CD4-positive, alpha-beta T cell treated with Interleukin-15 for 4 hours (primary cell): Measurements from ENCODE around the gene ZNF30.
A peak's percentile ranks its signal among the peaks of the same experiment; 100 is the strongest.
"Not testable (repeated sequence)": the region's sequence is repeated elsewhere in the genome, so short reads cannot be mapped to it uniquely, and the experiment has no call there.

Experiments used
- DNase-seq: peaks from one replicate; pipeline ENCODE4 v3.0.0-alpha.2; 2020; ENCODE audit warnings: low spot score

The ZNF30 gene

DNA sequence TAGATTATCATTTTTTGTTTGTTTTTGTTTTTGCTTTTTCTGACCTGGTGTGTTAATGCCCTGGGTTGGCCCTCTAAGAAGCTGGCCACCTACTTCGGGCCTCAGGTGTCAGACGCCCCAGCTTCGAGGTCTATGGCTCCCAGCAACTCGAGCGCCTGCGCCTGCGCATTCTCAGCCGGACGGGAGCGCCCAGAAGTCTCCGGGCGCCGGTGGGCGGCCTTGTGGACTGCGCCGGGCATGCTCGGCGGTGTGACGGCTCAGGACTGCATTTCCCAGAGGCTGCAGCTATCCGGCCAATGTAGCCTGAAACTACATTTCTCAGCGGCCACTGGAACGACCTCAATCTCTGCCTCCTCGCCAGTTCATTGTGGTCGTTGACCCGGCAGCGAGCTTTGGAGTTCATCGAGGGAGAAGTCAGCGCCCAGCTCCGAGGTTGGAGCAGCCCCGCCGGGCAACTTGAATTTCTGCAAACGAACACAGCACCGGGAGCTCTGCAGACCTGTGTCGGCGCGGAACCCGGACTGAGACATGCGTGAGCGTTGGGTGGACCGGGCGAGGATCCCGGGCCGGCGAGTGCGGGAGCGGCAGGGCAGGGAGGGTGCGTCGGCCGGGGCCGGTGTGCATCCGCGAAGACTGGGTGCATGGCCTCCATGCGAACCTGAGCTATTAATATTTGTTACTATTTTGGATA, at the start of gene ZNF30:
ZNF30 (plus strand) TSS at position 219 of the 691 bp plus-strand sequence. CDS start 3,045 bp downstream, outside the sequence.
- DNase-seq: peak; percentile 84

DNA sequence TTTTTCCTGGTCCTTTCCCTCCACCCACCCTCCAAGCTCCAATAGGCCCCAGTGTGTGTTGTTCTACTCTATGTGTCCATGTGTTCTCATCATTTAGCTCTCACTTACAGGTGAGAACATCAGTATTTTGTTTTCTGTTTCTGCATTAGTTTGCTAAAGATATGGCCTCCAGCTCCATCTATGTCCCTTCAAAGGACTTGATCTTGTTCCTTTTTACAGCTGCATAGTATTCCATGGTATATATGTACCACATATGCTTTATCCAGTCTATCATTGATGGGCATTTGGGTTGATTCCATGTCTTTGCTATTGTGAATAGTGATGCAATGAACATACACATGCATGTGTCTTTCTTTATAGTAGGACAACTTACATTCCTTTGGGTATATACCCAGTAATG, 47.1 kb upstream of the ZNF30 start:
- no peak for DNase-seq

DNA sequence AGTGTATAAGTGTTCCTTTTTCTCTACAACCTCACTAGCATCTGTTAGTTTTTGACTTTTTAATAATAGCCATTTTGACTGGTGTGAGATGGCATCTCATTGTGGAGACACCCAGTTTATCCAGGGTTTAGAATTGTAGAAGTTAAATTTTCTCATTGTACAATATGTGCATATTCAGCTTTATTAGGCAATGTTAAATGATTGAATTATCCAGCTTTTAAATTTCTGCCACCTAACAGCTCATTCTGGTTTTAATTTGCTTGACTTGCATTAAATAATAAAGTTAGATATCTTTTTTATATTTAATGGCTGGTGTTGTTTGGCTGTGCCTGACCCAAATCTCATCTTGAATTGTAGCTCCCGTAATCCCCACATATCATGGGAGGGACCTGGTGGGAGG, 46.7 kb upstream of the ZNF30 start:
- DNase-seq: no peak

DNA sequence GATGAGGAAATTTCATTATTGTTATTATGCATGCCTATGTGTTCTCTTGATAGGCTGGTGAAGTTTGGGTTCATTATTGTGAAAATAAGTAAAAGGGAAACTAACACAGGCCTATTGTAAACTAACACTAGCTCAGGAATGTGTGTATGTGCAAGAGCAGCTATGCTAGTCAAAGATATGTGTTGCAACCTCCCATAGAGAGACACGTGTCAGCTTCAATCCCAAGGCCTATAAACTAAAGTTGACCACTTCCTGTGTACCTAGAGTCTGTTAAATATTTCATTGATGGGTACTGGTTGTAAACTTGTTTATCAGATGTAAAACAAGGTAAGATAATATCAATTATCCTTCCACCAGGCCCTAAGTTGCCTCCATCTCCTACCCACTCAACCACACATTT, 44.7 kb upstream of the ZNF30 start:
- DNase-seq: no peak

DNA sequence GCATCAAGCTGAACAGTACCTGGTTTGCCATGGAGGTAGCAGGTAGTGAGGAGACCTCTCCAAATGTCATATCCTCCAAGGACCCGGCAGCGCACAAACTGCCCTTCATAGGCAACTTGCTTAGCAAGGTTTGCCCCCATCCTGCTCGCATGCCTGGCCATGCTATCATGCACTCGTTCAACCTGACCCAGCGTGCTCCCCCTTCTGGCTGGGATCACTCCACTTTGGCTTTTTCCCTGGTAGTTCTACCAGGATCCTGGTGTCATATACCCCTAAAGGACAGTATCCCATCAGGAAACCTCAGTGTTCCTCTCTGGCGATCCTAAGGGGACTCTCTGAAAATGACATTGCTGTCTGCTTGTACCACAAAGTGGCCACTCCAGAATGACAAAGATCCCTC, 38.6 kb upstream of the ZNF30 start:
- no peak for DNase-seq

DNA sequence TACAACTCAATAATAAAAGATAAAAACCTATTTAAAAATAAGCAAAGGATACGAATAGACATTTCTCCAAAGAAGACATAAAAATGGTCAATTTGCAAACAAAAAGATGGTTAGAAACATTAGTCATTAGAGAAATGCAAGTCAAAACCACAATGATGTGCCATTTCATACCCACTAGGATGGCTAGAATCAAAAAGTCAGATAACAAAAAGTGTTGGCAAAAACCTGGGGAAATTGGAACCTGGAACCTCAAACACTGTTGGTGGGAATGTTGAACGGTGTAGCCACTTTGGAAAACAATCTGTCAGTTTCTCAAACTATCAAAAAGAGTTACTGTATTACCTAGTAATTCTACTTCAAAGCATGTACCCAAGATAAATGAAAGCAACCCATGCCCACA, 26.5 kb upstream of the ZNF30 start:
- no peak for DNase-seq

DNA sequence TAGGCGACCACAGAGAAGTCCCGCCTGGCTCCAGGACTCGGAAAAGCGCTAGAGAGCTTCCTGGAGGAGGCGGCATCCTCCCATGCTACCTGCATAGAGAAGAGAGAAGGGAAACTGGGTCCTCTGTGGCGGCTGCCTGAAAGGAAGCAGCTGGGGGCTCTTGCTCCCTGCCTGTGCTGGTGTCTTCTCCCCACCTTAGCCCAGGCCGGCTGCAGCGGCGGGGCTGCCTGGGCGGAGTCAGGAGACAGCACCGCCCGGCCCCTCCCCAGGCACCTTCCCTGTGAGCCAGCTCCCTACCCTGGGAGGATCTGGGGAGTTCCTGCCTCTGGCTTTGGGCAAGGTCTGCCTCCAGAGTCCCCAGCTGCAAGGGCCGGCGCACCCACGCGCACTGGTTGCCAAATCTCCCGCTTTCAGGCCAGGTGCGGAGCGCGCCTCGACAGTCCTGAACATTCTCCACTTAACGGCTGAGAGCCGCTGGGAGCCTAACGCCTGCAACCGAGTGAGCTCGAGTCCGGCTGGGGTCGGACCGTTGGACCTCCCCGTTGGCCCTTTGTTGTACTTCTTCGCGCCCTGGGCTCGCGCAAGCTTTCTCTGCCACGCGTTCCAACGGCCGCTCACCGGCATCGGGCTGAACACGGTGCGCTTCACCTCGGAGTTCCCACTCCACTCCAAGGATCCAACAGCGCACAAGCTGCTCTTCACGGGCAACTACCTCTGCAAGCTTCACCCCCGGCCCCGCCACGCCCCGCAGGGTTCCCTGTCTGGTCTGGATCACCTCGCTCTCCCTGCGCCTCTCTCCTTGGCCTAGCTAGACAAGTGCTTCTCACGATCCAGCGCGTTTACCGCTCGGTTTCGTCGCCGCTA, 21.8 kb upstream of the ZNF30 start:
- DNase-seq: no peak

DNA sequence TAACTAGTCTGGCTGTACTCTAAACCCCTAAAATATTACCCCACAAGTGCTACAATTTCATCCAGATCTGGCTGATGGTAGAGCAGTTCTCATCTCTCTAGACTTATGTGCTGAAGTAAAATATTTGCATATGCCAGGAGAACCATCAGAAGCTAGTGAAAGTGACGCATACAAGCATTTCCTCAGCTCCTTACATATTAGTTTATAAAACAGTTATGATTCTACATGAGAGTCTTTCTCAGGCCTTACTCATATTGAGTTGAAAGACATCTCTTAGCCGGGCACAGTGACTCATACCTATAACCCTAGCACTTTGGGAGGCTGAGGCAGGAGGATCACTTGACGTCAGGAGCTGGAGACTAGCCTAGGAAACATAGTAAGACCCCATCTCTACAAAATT, 15.9 kb upstream of the ZNF30 start:
- no peak for DNase-seq

DNA sequence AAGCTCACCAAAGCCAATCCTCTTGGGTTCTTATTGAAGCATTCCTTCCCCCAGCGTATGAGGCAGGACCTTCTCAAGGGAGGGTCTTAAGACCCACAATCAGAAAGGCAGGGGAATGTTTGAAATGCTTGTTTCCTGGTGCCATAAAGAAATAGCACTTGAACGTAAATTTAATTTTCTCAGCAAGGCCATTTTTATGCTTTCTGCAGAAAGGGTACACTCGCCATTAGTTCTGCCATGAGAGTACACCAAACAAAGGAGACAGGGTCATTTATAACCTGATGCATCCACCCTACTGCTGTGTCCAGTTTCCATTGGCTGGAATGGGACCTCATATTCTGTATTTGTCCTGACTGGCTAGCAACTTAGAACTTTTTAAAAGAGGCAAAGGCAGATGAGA, 9.6 kb upstream of the ZNF30 start:
- DNase-seq: not testable (repeated sequence)

DNA sequence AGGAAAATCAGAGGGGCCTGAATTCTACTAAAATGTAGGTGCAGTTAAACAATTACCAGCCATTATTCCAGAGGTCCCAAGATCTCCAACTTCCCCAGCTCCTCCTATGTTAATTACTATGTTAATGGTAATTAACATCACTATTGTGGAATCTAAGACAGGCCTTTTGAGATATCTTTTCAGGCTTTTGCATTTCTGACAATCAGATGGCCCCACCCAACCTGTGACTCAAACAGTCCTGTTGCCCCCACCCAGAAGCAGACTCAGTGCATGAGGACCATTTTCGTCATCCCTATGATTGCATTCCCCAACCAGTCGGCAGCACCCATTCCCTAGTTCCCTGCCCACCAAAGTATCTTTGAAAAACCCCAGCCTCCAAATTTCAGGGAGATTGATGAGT, 8.5 kb upstream of the ZNF30 start:
- DNase-seq: no peak

DNA sequence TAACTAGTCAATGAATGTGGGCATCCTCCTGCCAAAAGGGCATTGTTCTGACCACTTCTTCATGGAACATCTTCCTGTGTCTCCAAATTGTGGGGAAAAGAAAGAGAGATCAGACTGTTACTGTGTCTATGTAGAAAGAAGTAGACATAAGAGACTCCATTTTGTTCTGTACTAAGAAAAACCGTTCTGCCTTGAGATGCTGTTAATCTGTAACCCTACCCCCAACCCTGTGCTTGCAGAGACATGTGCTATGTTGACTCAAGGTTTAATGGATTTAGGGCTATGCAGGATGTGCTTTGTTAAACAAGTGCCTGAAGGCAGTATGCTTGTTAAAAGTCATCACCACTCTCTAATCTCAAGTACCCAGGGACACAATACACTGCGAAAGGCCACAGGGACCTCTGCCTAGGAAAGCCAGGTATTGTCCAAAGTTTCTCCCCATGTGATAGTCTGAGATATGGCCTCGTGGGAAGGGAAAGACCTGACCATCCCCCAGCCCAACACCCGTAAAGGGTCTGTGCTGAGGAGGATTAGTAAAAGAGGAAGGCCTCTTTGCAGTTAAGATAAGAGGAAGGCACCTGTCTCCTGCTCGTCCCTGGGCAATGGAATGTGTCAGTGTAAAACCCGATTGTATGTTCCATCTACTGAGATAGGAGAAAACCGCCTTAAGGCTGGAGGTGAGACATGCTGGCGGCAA, 6.5 kb upstream of the ZNF30 start:
- DNase-seq: not testable (repeated sequence)

DNA sequence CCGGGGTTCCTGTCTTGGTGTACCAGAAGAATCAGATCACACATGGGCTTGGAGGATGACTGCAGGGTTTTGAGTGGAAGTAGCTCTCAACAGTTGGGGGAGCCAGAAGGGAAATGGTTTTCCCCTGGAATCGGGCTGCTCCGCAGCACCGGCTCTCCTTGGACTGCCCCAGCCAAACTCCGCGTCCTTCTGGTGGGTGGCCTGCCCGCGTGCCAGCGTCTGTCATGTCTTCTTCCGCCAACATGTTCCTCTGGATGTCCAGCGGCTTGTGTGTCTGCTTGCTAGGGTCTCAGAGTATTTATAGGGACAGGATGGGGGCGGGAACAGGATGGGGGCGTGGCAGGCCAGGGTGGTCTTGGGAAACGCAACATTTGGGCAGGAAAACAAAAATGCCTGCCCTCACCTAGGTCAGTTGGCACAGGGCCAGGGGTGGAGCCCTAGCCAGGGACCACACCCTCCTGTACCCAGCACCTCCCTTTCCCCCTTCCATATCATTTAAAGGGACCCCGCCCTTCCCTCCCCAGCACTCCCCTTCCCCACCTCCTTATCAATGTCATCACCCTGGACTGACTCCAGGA, 1.3 kb upstream of the ZNF30 start:
- no peak for DNase-seq

DNA sequence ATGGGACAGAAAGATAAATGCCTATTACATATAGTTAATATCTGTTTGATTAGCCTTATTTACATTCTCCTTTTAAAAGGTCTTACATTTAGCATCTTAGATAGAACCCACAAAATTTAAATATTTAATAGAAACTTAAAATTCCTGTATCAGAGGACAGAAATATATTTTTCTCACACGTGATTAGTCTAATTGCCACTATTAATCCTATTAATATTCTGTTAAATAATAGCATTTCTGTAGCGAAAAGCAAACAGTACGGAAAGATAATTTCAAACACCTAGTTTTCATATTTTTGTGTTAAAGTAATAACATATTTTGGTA, 380 bp upstream of the ZNF30 start:
- no peak for DNase-seq

DNA sequence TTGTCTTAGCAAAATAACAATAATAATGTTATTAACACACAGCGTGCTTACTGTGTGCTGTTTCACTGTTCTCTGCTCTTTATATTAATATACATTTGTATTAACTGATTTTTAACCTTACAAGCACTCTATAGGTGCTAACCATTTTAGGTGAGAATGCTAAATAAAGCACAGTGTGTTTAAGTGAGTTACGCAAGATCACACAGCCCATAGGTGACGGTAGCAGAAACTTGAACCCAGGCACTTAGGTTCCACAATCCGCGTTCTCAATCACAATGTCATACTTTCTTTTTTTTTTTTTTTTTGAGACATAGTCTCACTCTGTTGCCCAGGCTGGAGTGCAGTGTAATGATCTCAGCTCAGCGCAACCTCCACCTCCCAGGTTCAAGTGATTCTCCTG, 5.8 kb downstream of the ZNF30 start:
- DNase-seq: no peak

DNA sequence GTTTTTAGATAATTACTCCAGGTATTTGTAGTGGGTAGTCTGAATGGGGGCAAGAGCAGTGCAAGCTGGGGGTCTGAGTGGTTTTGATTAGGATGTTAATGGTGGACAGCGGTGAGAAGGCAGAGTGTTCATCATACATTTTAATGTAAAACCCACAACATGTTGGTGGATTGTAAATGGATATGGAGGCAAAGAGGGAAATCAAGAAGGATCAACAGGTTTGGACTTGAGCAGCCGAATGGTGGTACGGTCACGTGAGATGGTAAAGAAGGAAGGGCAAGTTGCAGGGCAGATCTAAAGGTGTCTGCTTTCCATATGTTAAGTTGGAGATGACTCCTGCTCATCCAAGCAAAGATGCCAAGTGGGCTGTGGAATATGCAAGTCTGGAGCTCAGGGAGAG, 9.5 kb downstream of the ZNF30 start:
- DNase-seq: no peak

DNA sequence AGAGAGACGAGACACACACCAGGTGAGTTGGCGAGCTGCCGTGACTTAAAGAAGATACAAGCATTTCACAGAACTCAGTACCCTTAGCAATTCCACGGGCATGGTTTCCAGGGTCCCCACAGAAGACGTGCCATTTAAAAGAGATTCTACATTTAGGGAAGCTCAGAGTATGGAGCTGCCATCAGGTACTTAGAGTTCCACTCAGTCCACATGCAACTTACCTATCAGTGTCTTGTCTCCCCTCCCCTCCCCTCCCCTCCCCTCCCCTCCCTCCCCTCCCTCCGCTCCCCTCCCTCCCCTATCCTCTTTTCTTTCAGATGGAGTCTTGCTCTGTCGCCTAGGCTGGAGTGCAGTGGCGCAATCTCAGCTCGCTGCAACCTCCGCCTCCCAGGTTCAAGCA, 12.2 kb downstream of the ZNF30 start:
- DNase-seq: no peak

DNA sequence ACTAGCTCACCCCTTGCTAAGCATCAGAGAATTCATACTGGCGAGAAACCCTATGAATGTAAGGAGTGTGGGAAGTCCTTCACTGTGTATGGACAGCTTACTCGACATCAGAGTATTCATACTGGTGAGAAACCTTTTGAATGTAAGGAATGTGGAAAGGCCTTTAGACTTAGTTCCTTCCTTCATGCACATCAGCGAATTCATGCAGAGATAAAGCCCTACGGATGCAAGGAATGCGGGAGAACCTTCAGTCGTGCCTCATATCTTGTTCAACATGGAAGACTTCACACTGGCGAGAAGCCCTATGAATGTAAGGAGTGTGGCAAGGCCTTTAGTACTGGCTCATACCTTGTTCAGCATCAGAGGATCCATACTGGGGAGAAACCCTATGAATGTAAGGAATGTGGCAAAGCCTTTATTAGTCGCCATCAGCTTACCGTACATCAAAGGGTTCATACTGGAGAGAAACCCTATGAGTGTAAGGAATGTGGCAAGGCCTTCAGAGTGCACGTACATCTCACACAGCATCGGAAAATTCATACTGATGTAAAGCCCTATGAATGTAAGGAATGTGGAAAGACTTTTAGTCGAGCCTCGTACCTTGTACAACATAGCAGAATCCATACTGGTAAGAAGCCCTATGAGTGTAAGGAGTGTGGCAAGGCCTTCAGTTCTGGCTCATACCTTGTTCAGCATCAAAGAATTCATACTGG, 17.3 kb downstream of the ZNF30 start:
- no peak for DNase-seq

DNA sequence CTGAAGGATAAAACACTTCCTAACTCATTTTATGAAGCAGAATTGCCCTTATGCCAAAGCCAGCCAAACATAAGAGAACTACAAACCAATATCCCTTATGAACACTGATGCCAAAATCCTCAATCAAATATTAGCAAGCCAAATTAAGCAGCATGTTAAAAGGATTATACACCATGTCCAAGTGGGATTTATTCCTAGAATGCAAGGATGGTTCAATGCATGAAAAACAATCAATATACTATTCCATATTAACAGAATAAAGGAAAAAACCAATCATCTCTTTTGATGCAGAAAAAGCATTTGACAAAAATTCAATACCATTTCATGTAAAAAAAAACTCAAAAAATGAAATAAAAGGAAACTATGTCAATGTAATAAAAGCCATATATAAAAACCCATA, 26.4 kb downstream of the ZNF30 start:
- no peak for DNase-seq

DNA sequence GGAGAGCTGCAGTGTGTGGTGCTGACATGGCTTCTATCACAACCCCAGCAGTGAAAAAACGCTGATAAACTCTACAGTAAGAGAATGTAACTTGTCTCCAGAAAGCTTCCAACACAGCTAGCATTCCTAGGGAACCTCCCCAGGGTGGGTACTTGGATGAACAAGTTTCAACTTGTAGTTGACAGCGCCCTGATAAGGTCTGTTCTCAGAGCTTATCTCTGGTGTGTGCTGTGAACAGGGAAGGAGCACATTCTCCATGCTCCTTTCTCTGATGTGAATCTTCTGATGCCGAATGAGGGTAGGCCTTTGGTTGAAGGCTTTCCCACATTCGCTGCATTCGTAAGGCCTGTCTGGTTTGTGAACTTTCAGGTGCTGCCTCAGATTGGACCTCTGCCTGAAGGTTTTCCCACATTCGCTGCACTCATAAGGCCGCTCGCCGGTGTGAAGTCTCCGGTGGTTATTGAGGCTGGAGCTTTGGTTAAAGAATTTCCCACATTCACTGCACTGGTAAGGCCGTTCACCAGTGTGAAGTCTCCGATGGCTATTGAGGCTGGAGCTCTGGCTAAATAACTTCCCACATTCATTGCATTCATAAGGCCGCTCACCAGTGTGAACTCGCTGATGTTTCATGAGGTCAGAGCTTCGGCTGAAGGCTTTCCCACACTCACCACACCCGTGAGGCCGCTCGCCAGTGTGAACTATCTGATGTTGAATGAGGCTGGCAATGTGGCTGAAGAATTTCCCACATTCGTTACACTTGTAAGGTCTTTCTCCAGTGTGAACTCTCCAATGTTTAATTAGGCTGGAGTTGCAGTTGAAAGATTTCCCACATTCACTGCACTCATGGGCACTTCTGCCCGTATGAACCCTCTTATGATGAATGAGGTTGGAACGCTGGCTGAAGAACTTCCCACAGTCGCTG, 31.4 kb downstream of the ZNF30 start:
- no peak for DNase-seq

DNA sequence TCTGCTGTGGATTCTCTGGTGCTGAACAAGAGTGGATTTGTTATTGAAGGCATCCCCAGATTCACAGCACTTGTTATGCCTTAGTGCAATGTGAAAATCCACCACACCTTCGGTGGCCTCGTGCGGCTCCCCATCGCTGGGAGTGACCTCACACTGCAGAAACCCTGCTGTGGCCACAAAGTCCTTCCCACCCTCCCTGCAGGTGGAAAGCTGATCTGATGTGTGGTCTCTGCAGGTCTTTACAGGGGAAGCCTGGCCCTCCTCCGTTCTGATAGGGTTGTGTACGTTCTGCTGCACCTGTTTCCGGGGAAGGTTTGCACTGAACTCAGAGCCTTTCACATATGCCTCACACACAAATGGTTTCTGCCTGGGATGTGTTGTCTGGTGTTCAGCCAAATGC, 32.3 kb downstream of the ZNF30 start:
- DNase-seq: no peak
